ENCODE measurements around the gene MITF. TPM values are rescaled to one million over a fixed set of nuclear protein-coding genes. Genes with fewer than 3 reads are reported as not detected.

MITF gene
- total and polyA plus RNA-seq, 7 experiments from 2014 or later, result 0.54 to 3.9 (median 1.2) TPM; not detected in 3

- no peaks in the 10 kb centered on the region for H3K4me1 Mint-ChIP-seq
- H3K4me3 Mint-ChIP-seq, result no peak overlapping the region
- H3K36me3 Mint-ChIP-seq, result no peaks in the 10 kb centered on the region
- DNase-seq (no peak), ATAC-seq (no peak)
- Histone ChIP-seq H3K9me3 (ENCODE audit: control insufficient read depth in 2 of 3, low read length in 3 of 3) (no peaks in the 10 kb centered on the region), H3K4me3 (ENCODE audit: low read length) (no peak overlapping the region), H3K27me3 (ENCODE audit: control insufficient read depth in 2 of 2, insufficient read depth in 2 of 2, low read length in 2 of 2) (no peaks in the 10 kb centered on the region), H3K27ac (ENCODE audit: low read depth, low read length) (no peak overlapping the region), H3K36me3 (ENCODE audit: control insufficient read depth in 2 of 3, insufficient read depth in 3 of 3, low read length in 3 of 3) (no peaks in the 10 kb centered on the region), H3K4me1 (ENCODE audit: control insufficient read depth in 2 of 2, insufficient read depth in 2 of 2, low read length in 2 of 2) (no peaks in the 10 kb centered on the region)
- H3K27me3 Mint-ChIP-seq, result peaks cover 0 to 10% (median 0%) of the 10 kb centered on the region in 5 donors
- H3K27ac Mint-ChIP-seq, result no peak overlapping the region
- ChIA-PET POLR2A (no interaction called here), CTCF (interaction anchor here (0.7 kb wide), 1 partner anchor 681 kb away, joined by 3 read pairs; no protein-coding TSS in a partner anchor)
- H3K9me3 Mint-ChIP-seq, result peaks cover 0 to 5% (median 0%) of the 10 kb centered on the region in 11 donors
- intact Hi-C loops (cut with micrococcal nuclease), result no loop called here
Measured at GRCh38 chr3:69867941-69868505, 128.8 kb downstream of the MITF start.

- Mint-ChIP-seq H3K27me3 (peaks cover 0 to 8% (median 0%) of the 10 kb centered on the region in 5 donors), H3K36me3 (no peaks in the 10 kb centered on the region), H3K27ac (no peak overlapping the region), H3K4me3 (no peak overlapping the region), H3K9me3 (peaks cover 0 to 5% (median 0%) of the 10 kb centered on the region in 11 donors), H3K4me1 (no peaks in the 10 kb centered on the region)
- no peak for DNase-seq
- POLR2A ChIA-PET, result no interaction called here
- no peaks in the 10 kb centered on the region for H3K27me3 ChIP-seq (ENCODE audit: control insufficient read depth in 2 of 2, insufficient read depth in 2 of 2, low read length in 2 of 2)
- no peaks in the 10 kb centered on the region for H3K36me3 ChIP-seq (ENCODE audit: control insufficient read depth in 2 of 3, insufficient read depth in 3 of 3, low read length in 3 of 3)
- CTCF ChIA-PET, result interaction anchor here (0.7 kb wide), 1 partner anchor 682 kb away, joined by 3 read pairs; no protein-coding TSS in a partner anchor
- ATAC-seq, result no peak
- H3K9me3 ChIP-seq (ENCODE audit: control insufficient read depth in 2 of 3, low read length in 3 of 3), result no peaks in the 10 kb centered on the region
- no peak overlapping the region for H3K27ac ChIP-seq (ENCODE audit: low read depth, low read length)
- no peak overlapping the region for H3K4me3 ChIP-seq (ENCODE audit: low read length)
- intact Hi-C loops (cut with micrococcal nuclease), result no loop called here
- H3K4me1 ChIP-seq (ENCODE audit: control insufficient read depth in 2 of 2, insufficient read depth in 2 of 2, low read length in 2 of 2), result no peaks in the 10 kb centered on the region
Measured at GRCh38 chr3:69868841-69869420, 129.7 kb downstream of the MITF start.

- intact Hi-C loops (cut with micrococcal nuclease), result no loop called here
- Histone ChIP-seq H3K27me3 (ENCODE audit: control insufficient read depth in 2 of 2, insufficient read depth in 2 of 2, low read length in 2 of 2) (no peaks in the 10 kb centered on the region), H3K4me3 (ENCODE audit: low read length) (no peak overlapping the region), H3K4me1 (ENCODE audit: control insufficient read depth in 2 of 2, insufficient read depth in 2 of 2, low read length in 2 of 2) (no peaks in the 10 kb centered on the region), H3K27ac (ENCODE audit: low read depth, low read length) (no peak overlapping the region), H3K36me3 (ENCODE audit: control insufficient read depth in 2 of 3, insufficient read depth in 3 of 3, low read length in 3 of 3) (no peaks in the 10 kb centered on the region), H3K9me3 (ENCODE audit: control insufficient read depth in 2 of 3, low read length in 3 of 3) (no peaks in the 10 kb centered on the region)
- DNase-seq (no peak), ATAC-seq (no peak)
- peaks cover 0 to 4% (median 0%) of the 10 kb centered on the region in 5 donors for H3K27me3 Mint-ChIP-seq
- CTCF ChIA-PET, result no interaction called here
- no peaks in the 10 kb centered on the region for H3K36me3 Mint-ChIP-seq
- H3K9me3 Mint-ChIP-seq, result peaks cover 0 to 5% (median 0%) of the 10 kb centered on the region in 11 donors
- no peak overlapping the region for H3K4me3 Mint-ChIP-seq
- H3K4me1 Mint-ChIP-seq, result no peaks in the 10 kb centered on the region
- POLR2A ChIA-PET, result no interaction called here
- H3K27ac Mint-ChIP-seq, result no peak overlapping the region
Measured at GRCh38 chr3:69869643-69870042, 130.4 kb downstream of the MITF start.

- H3K9me3 ChIP-seq (ENCODE audit: control insufficient read depth in 2 of 3, low read length in 3 of 3), result no peaks in the 10 kb centered on the region
- intact Hi-C loops (cut with micrococcal nuclease), result no loop called here
- no peaks in the 10 kb centered on the region for H3K27me3 ChIP-seq (ENCODE audit: control insufficient read depth in 2 of 2, insufficient read depth in 2 of 2, low read length in 2 of 2)
- CTCF ChIA-PET, result no interaction called here
- no peaks in the 10 kb centered on the region for H3K4me1 ChIP-seq (ENCODE audit: control insufficient read depth in 2 of 2, insufficient read depth in 2 of 2, low read length in 2 of 2)
- H3K36me3 Mint-ChIP-seq, result no peaks in the 10 kb centered on the region
- ATAC-seq (no peak), DNase-seq (no peak)
- H3K4me3 Mint-ChIP-seq, result no peak overlapping the region
- peaks cover 0 to 5% (median 0%) of the 10 kb centered on the region in 11 donors for H3K9me3 Mint-ChIP-seq
- no peak overlapping the region for H3K27ac ChIP-seq (ENCODE audit: low read depth, low read length)
- POLR2A ChIA-PET, result no interaction called here
- no peaks in the 10 kb centered on the region for H3K36me3 ChIP-seq (ENCODE audit: control insufficient read depth in 2 of 3, insufficient read depth in 3 of 3, low read length in 3 of 3)
- H3K4me3 ChIP-seq (ENCODE audit: low read length), result no peak overlapping the region
- H3K27ac Mint-ChIP-seq, result no peak overlapping the region
- H3K27me3 Mint-ChIP-seq, result no peaks in the 10 kb centered on the region
- H3K4me1 Mint-ChIP-seq, result no peaks in the 10 kb centered on the region
Measured at GRCh38 chr3:69871251-69871650, 132.0 kb downstream of the MITF start.

GRCh38 chr3:69871868-69872267 is 132.6 kb downstream of the MITF start:
- Histone ChIP-seq H3K4me3 (ENCODE audit: low read length) (no peak overlapping the region), H3K36me3 (ENCODE audit: control insufficient read depth in 2 of 3, insufficient read depth in 3 of 3, low read length in 3 of 3) (no peaks in the 10 kb centered on the region), H3K27me3 (ENCODE audit: control insufficient read depth in 2 of 2, insufficient read depth in 2 of 2, low read length in 2 of 2) (no peaks in the 10 kb centered on the region), H3K4me1 (ENCODE audit: control insufficient read depth in 2 of 2, insufficient read depth in 2 of 2, low read length in 2 of 2) (no peaks in the 10 kb centered on the region), H3K9me3 (ENCODE audit: control insufficient read depth in 2 of 3, low read length in 3 of 3) (no peaks in the 10 kb centered on the region), H3K27ac (ENCODE audit: low read depth, low read length) (no peak overlapping the region)
- Mint-ChIP-seq H3K9me3 (peaks cover 0 to 5% (median 0%) of the 10 kb centered on the region in 11 donors), H3K36me3 (no peaks in the 10 kb centered on the region), H3K27me3 (no peaks in the 10 kb centered on the region), H3K4me3 (no peak overlapping the region), H3K4me1 (no peaks in the 10 kb centered on the region), H3K27ac (no peak overlapping the region)
- ChIA-PET CTCF (no interaction called here), POLR2A (no interaction called here)
- intact Hi-C loops (cut with micrococcal nuclease), result no loop called here
- DNase-seq, result no peak
- ATAC-seq, result no peak

GRCh38 chr3:69872783-69873378 is 133.6 kb downstream of the MITF start:
- H3K4me1 ChIP-seq (ENCODE audit: control insufficient read depth in 2 of 2, insufficient read depth in 2 of 2, low read length in 2 of 2), result no peaks in the 10 kb centered on the region
- intact Hi-C loops (cut with micrococcal nuclease), result no loop called here
- DNase-seq, result no peak

GRCh38 chr3:69876073-69876472 is 136.8 kb downstream of the MITF start:
- no peaks in the 10 kb centered on the region for H3K4me1 ChIP-seq (ENCODE audit: control insufficient read depth in 2 of 2, insufficient read depth in 2 of 2, low read length in 2 of 2)
- no peak overlapping the region for H3K27ac ChIP-seq (ENCODE audit: low read depth, low read length)
- H3K36me3 ChIP-seq (ENCODE audit: control insufficient read depth in 2 of 3, insufficient read depth in 3 of 3, low read length in 3 of 3), result no peaks in the 10 kb centered on the region
- Mint-ChIP-seq H3K4me3 (no peak overlapping the region), H3K27ac (no peak overlapping the region), H3K4me1 (no peaks in the 10 kb centered on the region), H3K36me3 (no peaks in the 10 kb centered on the region), H3K27me3 (no peaks in the 10 kb centered on the region), H3K9me3 (peaks cover 0 to 2% (median 0%) of the 10 kb centered on the region in 11 donors)
- intact Hi-C loops (cut with micrococcal nuclease), result no loop called here
- POLR2A ChIA-PET, result no interaction called here
- ATAC-seq (no peak), DNase-seq (no peak)
- H3K27me3 ChIP-seq (ENCODE audit: control insufficient read depth in 2 of 2, insufficient read depth in 2 of 2, low read length in 2 of 2), result no peaks in the 10 kb centered on the region
- CTCF ChIA-PET, result no interaction called here
- no peak overlapping the region for H3K4me3 ChIP-seq (ENCODE audit: low read length)
- no peaks in the 10 kb centered on the region for H3K9me3 ChIP-seq (ENCODE audit: control insufficient read depth in 2 of 3, low read length in 3 of 3)

More at GRCh38 chr3:69872783-69873378, 133.6 kb downstream of the MITF start:
- Histone ChIP-seq H3K36me3 (ENCODE audit: control insufficient read depth in 2 of 3, insufficient read depth in 3 of 3, low read length in 3 of 3) (no peaks in the 10 kb centered on the region), H3K27me3 (ENCODE audit: control insufficient read depth in 2 of 2, insufficient read depth in 2 of 2, low read length in 2 of 2) (no peaks in the 10 kb centered on the region), H3K27ac (ENCODE audit: low read depth, low read length) (no peak overlapping the region), H3K4me3 (ENCODE audit: low read length) (no peak overlapping the region), H3K9me3 (ENCODE audit: control insufficient read depth in 2 of 3, low read length in 3 of 3) (no peaks in the 10 kb centered on the region)
- Mint-ChIP-seq H3K9me3 (peaks cover 0 to 5% (median 0%) of the 10 kb centered on the region in 11 donors), H3K4me1 (no peaks in the 10 kb centered on the region), H3K27me3 (no peaks in the 10 kb centered on the region), H3K4me3 (no peak overlapping the region), H3K27ac (no peak overlapping the region), H3K36me3 (no peaks in the 10 kb centered on the region)
- POLR2A ChIA-PET, result no interaction called here
- CTCF ChIA-PET, result no interaction called here
- ATAC-seq, result no peak

All from naive thymus-derived CD4-positive, alpha-beta T cell (primary cell).